ENCODE measurements around the gene CARD14. TPM values are rescaled to one million over a fixed set of nuclear protein-coding genes. Genes with fewer than 3 reads are reported as not detected.

The CARD14 gene
- total RNA-seq, 6 donors from 2014 or later = 0.15 to 7.3 (median 1.0) TPM

DNA sequence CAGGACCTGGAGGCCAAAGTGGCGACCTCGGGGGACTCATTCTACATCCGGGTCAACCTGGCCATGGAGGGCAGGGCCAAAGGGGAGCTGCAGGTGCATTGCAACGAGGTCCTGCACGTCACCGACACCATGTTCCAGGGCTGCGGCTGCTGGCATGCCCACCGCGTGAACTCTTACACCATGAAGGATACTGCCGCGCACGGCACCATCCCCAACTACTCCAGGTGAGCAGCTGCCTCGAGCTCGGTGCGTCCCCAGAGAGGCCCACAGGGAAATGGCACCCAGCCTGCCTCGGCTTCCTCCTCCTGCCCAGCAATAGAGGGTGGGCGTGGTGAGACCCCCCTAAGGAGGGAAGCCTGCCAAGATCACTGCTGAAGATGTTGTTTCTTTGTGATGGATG, 32.4 kb downstream of the CARD14 start:
- no peaks in the 10 kb centered on the region for H3K4me1 ChIP-seq
- no peak for ATAC-seq (ENCODE audit: low FRiP score in 2 of 2)
- H3K4me3 ChIP-seq = no peak overlapping the region
- H3K9me3 ChIP-seq = no peaks in the 10 kb centered on the region
- H3K36me3 ChIP-seq = peaks cover 0 to 3% (median 0%) of the 10 kb centered on the region in 4 donors
- 89 to 92% methylated on average over 10 to 17 of the region's 17 CpGs for WGBS, 2 donors
- no peak overlapping the region for H3K27ac ChIP-seq
- H3K27me3 ChIP-seq = no peaks in the 10 kb centered on the region
- DNase-seq = peak in 1 of 2 donors; percentile 61
- TF ChIP-seq POLR2A (IDR thresholded peaks at IDR 0.05) (no peak), POLR2AphosphoS5 (IDR thresholded peaks at IDR 0.05) (no peak), EP300 (IDR thresholded peaks at IDR 0.05) (no peak)
- TF ChIP-seq, protein P1, sequence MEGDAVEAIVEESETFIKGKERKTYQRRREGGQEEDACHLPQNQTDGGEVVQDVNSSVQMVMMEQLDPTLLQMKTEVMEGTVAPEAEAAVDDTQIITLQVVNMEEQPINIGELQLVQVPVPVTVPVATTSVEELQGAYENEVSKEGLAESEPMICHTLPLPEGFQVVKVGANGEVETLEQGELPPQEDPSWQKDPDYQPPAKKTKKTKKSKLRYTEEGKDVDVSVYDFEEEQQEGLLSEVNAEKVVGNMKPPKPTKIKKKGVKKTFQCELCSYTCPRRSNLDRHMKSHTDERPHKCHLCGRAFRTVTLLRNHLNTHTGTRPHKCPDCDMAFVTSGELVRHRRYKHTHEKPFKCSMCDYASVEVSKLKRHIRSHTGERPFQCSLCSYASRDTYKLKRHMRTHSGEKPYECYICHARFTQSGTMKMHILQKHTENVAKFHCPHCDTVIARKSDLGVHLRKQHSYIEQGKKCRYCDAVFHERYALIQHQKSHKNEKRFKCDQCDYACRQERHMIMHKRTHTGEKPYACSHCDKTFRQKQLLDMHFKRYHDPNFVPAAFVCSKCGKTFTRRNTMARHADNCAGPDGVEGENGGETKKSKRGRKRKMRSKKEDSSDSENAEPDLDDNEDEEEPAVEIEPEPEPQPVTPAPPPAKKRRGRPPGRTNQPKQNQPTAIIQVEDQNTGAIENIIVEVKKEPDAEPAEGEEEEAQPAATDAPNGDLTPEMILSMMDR (IDR thresholded peaks at IDR 0.05) = no peak

DNA sequence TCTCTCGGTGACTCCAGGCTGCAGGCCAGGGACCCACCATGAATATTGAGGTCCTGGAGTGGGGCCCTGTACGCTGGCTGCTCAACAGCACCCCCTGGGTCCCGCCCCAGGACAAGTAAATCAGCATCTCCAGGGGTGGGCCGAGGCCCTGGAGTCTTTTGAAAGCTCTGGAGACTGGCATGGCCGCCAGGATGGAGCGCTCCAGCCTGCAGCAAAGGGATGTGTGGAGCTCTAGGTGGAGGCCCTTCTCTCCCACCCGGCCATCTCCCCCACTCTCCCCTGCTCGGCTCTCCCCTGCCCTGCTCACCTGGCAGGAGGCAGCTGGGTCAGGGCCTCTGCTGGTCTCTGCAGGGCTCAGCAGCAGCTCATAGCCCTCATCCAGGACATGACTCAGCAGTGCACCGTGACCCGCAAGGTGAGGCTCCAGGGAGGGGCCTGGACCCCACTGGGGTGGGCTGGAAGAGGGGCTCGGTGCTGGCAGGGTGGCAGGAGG, 33.7 kb downstream of the CARD14 start:
- peaks cover 0 to 8% (median 4%) of the 10 kb centered on the region in 4 donors for H3K36me3 ChIP-seq
- no peak for DNase-seq
- no peak for TF ChIP-seq POLR2AphosphoS5 (IDR thresholded peaks at IDR 0.05)
- TF ChIP-seq, protein P1 (IDR thresholded peaks at IDR 0.05) = no peak

DNA sequence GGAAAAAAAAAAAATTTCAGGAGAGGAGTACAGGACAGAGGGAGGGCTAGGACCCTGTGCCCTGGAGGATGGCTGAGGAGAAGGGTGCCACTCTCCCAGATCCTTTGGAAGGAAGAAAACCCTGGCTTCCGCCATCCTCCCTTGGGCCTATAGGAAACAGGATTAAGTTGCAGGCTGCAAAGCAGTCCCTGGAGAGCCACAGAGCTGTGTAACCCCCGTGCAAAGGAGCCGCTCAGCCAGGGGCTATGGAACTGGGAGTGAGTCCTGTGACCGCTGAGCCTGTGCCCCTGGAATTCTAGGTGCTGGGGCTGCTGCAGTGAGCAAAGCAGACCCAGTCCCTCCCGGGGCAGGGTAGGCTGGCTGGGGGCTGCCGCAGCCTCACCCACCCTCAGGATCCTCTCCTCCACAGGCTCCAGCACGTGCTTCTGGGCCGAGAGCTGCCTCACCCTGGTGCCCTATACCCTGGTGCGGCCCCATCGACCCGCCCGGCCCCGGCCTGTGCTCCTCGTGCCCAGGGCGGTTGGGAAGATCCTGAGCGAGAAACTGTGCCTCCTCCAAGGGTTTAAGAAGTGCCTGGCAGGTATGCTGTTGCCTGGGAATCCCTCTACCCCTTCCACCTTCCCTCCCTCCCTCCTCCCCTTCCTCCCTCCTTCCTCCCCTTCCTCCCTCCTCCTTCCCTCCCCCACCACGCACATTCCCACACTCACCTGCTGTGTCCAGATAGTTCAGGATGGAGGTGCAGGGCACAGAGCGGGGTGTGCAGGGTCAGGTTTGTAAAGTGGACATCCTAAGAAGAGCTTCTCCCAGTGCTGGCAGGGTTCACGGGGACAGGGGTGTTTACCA, 35.0 kb downstream of the CARD14 start:
- TF ChIP-seq POLR2AphosphoS5 (IDR thresholded peaks at IDR 0.05) (no peak), EP300 (IDR thresholded peaks at IDR 0.05) (no peak), POLR2A (IDR thresholded peaks at IDR 0.05) (no peak)
- TF ChIP-seq, protein P1 (IDR thresholded peaks at IDR 0.05) = no peak
- H3K4me3 ChIP-seq = no peak overlapping the region
- WGBS, 2 donors = 70 to 88% methylated on average over 12 to 19 of the region's 19 CpGs
- H3K4me1 ChIP-seq = no peaks in the 10 kb centered on the region
- H3K36me3 ChIP-seq = peaks cover 0 to 21% (median 12%) of the 10 kb centered on the region in 4 donors
- no peaks in the 10 kb centered on the region for H3K9me3 ChIP-seq
- no peak overlapping the region for H3K27ac ChIP-seq
- DNase-seq (peak in 1 of 2 donors; percentile 74), ATAC-seq (ENCODE audit: low FRiP score in 2 of 2) (no peak)
- H3K27me3 ChIP-seq = no peaks in the 10 kb centered on the region

More for the DNA sequence above, 33.7 kb downstream of the CARD14 start:
- H3K27ac ChIP-seq = no peak overlapping the region
- H3K4me3 ChIP-seq = no peak overlapping the region
- 82 to 85% methylated on average over 9 to 10 of the region's 11 CpGs for WGBS, 2 donors
- H3K9me3 ChIP-seq = no peaks in the 10 kb centered on the region
- no peaks in the 10 kb centered on the region for H3K27me3 ChIP-seq
- ATAC-seq (ENCODE audit: low FRiP score in 2 of 2) = no peak
- H3K4me1 ChIP-seq = no peaks in the 10 kb centered on the region

DNA sequence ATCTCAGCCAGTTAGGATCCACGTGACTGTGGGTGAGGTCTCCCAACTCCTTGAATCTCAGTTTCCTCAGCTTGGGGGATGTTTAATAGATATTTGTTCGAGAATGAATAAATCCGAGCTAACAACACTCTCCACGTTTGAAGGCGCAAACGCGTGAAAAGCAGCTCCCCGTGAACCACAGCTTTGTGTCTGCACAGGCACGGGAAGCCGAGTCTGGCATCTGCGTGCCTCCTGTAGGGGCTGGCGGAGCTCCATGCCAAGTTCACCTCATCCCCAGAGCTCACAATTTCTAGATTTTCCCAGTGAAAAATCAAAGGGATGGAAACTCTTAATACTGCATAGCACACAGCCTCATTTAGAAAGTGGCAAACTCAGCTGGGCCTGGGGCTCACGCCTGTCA, 36.0 kb downstream of the CARD14 start:
- Histone ChIP-seq H3K4me3 (no peak overlapping the region), H3K27me3 (no peaks in the 10 kb centered on the region), H3K27ac (no peak overlapping the region), H3K9me3 (no peaks in the 10 kb centered on the region), H3K36me3 (peaks cover 0 to 31% (median 22%) of the 10 kb centered on the region in 4 donors), H3K4me1 (no peaks in the 10 kb centered on the region)
- no peak for DNase-seq
- TF ChIP-seq POLR2AphosphoS5 (IDR thresholded peaks at IDR 0.05) = no peak
- no peak for TF ChIP-seq EP300 (IDR thresholded peaks at IDR 0.05)
- TF ChIP-seq, protein P1 (IDR thresholded peaks at IDR 0.05) = no peak
- no peak for TF ChIP-seq POLR2A (IDR thresholded peaks at IDR 0.05)
- no peak for ATAC-seq (ENCODE audit: low FRiP score in 2 of 2)
- WGBS, 2 donors = 92 to 93% methylated on average over 13 of the region's 13 CpGs

All from upper lobe of left lung (tissue), 6 donors.